OCI-LY1 (cell line): ENCODE data around the gene FRMD4A.

ENCODE experiments used
- H2AFZ ChIP-seq: fragments of 200-600 bp; sonication (generic), shearing (Covaris generic); 2 replicates; pipeline ENCODE4 v1.6.0; 2014; ENCODE audit warnings: antibody characterized with exemption, mild to moderate bottlenecking, low read length
- H3F3A ChIP-seq: fragments of 200-600 bp; sonication (generic), shearing (Covaris generic); 2 replicates; pipeline ENCODE4 v1.6.0; 2014; ENCODE audit warnings: mild to moderate bottlenecking, antibody characterized with exemption, low read length, moderate library complexity; ENCODE audit not compliant: insufficient read depth
- H3K27ac ChIP-seq: fragments of 200-600 bp; sonication (generic); 2 replicates; pipeline ENCODE4 v1.5.1; 2014; ENCODE audit warnings: low read length, mixed run types, mild to moderate bottlenecking, low read depth; ENCODE audit not compliant: poor library complexity, severe bottlenecking
- H3K27me3 ChIP-seq: fragments of 200-600 bp; sonication (generic); 2 replicates; pipeline ENCODE4 v1.6.0; 2014; ENCODE audit warnings: antibody characterized with exemption, mild to moderate bottlenecking, low read length, moderate library complexity; ENCODE audit not compliant: insufficient read depth
- H3K36me3 ChIP-seq: fragments of 200-600 bp; sonication (generic); 2 replicates; pipeline ENCODE4 v1.6.1; 2014; ENCODE audit warnings: mild to moderate bottlenecking, antibody characterized with exemption, low read length, moderate library complexity, mixed read lengths; ENCODE audit not compliant: insufficient read depth
- H3K4me1 ChIP-seq: fragments of 200-600 bp; sonication (generic); 2 replicates; pipeline ENCODE4 v1.5.1; 2014; ENCODE audit warnings: mild to moderate bottlenecking, low read length, moderate library complexity; ENCODE audit not compliant: insufficient read depth, severe bottlenecking
- H3K4me2 ChIP-seq: fragments of 200-600 bp; sonication (generic), shearing (Covaris generic); 2 replicates; pipeline ENCODE4 v1.6.1; 2014; ENCODE audit warnings: low read length
- H3K4me3 ChIP-seq: fragments of 200-600 bp; sonication (generic); 2 replicates; pipeline ENCODE4 v1.5.1; 2014; ENCODE audit warnings: low read length, low read depth, mild to moderate bottlenecking, mixed read lengths; ENCODE audit not compliant: poor library complexity, severe bottlenecking
- H3K79me2 ChIP-seq: fragments of 200-600 bp; shearing (Covaris generic); 2 replicates; pipeline ENCODE4 v1.6.1; 2016; ENCODE audit warnings: mixed run types, low read length, mixed read lengths; ENCODE audit not compliant: insufficient read depth
- H3K9ac ChIP-seq: fragments of 200-600 bp; sonication (generic), shearing (Covaris generic); 2 replicates; pipeline ENCODE4 v1.6.1; 2014; ENCODE audit warnings: mild to moderate bottlenecking, low read length, mixed read lengths
- H3K9me2 ChIP-seq: fragments of 200-600 bp; sonication (generic), shearing (Covaris generic); 2 replicates; pipeline ENCODE4 v1.6.1; 2014; ENCODE audit warnings: low read depth, mild to moderate bottlenecking, low read length, mixed read lengths
- H3K9me3 ChIP-seq: fragments of 200-600 bp; shearing (Covaris generic); 2 replicates; pipeline ENCODE4 v1.6.1; 2014; ENCODE audit warnings: low read length, mixed read lengths
- H4K20me1 ChIP-seq: fragments of 200-600 bp; sonication (generic), shearing (Covaris generic); 2 replicates; pipeline ENCODE4 v1.6.0; 2016; ENCODE audit warnings: mild to moderate bottlenecking, low read length; ENCODE audit not compliant: insufficient read depth
- CTCF ChIP-seq: fragments of 200-600 bp; sonication (generic), shearing (Covaris generic); IDR thresholded peaks from 2 replicates; pipeline ENCODE4 v1.5.1; 2017; ENCODE audit warnings: mild to moderate bottlenecking, antibody characterized with exemption, low read length, moderate library complexity, mixed read lengths
- EZH2 ChIP-seq: fragments of 200-600 bp; sonication (generic), shearing (Covaris generic); IDR thresholded peaks from 2 replicates; pipeline ENCODE4 v1.8.0; 2017; ENCODE audit warnings: borderline replicate concordance, mixed run types, mild to moderate bottlenecking, antibody characterized with exemption, low read length, moderate library complexity, mixed read lengths

Gene FRMD4A

DNA sequence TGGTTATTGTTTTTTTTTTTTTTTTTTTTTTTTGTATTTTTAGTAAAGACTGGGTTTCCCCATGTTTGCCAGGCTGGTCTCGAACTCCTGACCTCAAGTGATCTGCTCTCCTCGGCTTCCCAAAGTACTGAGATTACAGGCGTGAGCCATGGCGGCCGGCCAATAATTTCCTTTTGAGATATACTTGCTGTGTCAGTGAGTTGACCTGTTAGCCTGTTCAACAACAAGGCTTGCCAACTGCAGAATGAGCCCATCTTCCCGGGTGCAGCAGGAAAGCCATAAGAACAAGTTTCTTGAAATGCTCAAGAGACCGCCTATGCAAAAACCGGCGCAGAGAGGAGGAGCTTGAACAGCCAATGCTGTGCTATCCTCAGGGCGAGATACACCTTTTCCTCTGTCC, 631.5 kb downstream of the FRMD4A start:
- Histone ChIP-seq H3F3A (no peaks in the 10 kb centered on the region), H3K4me3 (no peak overlapping the region), H3K36me3 (no peaks in the 10 kb centered on the region), H2AFZ (no peak overlapping the region), H3K27ac (no peak overlapping the region), H3K4me1 (no peaks in the 10 kb centered on the region), H4K20me1 (no peaks in the 10 kb centered on the region), H3K9me3 (no peaks in the 10 kb centered on the region), H3K4me2 (no peak overlapping the region), H3K27me3 (peaks cover 4% of the 10 kb centered on the region; the same call in 1 of the 2 replicates), H3K79me2 (no peaks in the 10 kb centered on the region), H3K9ac (no peak overlapping the region), H3K9me2 (no peaks in the 10 kb centered on the region)
- TF ChIP-seq CTCF (no peak), EZH2 (no peak)

GRCh38 chr10:13698217-13698616, 632.5 kb downstream of the FRMD4A start:
- TF ChIP-seq EZH2: no peak
- TF ChIP-seq CTCF: no peak
- no peaks in the 10 kb centered on the region for H3K9me3 ChIP-seq
- no peaks in the 10 kb centered on the region for H3K79me2 ChIP-seq
- no peak overlapping the region for H3K9ac ChIP-seq
- H4K20me1 ChIP-seq: no peaks in the 10 kb centered on the region
- H3F3A ChIP-seq: no peaks in the 10 kb centered on the region
- H3K4me3 ChIP-seq: no peak overlapping the region
- no peaks in the 10 kb centered on the region for H3K9me2 ChIP-seq
- H3K4me2 ChIP-seq: no peak overlapping the region
- H3K27ac ChIP-seq: no peak overlapping the region
- H2AFZ ChIP-seq: no peak overlapping the region
- H3K27me3 ChIP-seq: peaks cover 3% of the 10 kb centered on the region; the same call in 1 of the 2 replicates
- no peaks in the 10 kb centered on the region for H3K4me1 ChIP-seq
- H3K36me3 ChIP-seq: no peaks in the 10 kb centered on the region

DNA sequence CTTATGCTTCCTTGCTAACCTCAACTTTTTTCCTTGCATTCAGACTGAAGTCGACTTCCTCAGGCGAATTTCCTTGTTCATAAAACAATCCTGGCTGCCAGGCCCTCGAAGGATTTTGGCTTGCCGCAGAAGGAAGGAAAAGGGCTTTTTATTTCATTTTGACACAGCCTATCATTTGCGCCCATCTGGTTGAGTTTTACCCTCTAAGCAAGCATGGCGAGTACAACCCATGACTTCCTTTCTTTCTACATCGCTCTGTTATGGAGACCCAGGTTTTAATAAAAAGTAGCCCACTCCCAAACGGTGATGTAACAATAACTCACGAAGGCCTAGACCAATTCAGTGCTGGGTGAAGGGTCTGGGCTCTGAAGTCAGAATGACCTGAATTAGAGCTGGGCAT, 634.7 kb downstream of the FRMD4A start:
- Histone ChIP-seq H3K4me3 (no peak overlapping the region), H3K79me2 (no peaks in the 10 kb centered on the region), H3K9ac (no peak overlapping the region), H3F3A (no peaks in the 10 kb centered on the region), H3K27ac (no peak overlapping the region), H4K20me1 (no peaks in the 10 kb centered on the region), H3K36me3 (no peaks in the 10 kb centered on the region), H2AFZ (no peak overlapping the region), H3K9me2 (no peaks in the 10 kb centered on the region), H3K4me1 (no peaks in the 10 kb centered on the region), H3K4me2 (no peak overlapping the region), H3K9me3 (no peaks in the 10 kb centered on the region), H3K27me3 (no peaks in the 10 kb centered on the region; the same call in 1 of the 2 replicates)
- TF ChIP-seq CTCF (no peak), EZH2 (no peak)
